Measurements from ENCODE around the gene MT1B.
A peak's percentile ranks its signal among the peaks of the same experiment; 100 is the strongest.

MT1B gene

GRCh38 chr16:56689171-56689570 lies 37.5 kb downstream of the MT1B start:
- no peak for DNase-seq

GRCh38 chr16:56690420-56691122 lies 38.9 kb downstream of the MT1B start:
- no peak for DNase-seq

- DNase-seq: peak; percentile 21 to 82
Measured at GRCh38 chr16:56691885-56692284, 40.2 kb downstream of the MT1B start.

GRCh38 chr16:56695246-56695645 lies 43.6 kb downstream of the MT1B start:
- DNase-seq: no peak

GRCh38 chr16:56697456-56698155 lies 45.9 kb downstream of the MT1B start:
- no peak for DNase-seq

GRCh38 chr16:56700195-56700594 lies 48.5 kb downstream of the MT1B start:
- DNase-seq: no peak

GRCh38 chr16:56700631-56701030 lies 48.9 kb downstream of the MT1B start:
- DNase-seq: no peak

GRCh38 chr16:56701534-56701933 lies 49.8 kb downstream of the MT1B start:
- DNase-seq: no peak
